PC-3 (cell line): ENCODE data around the gene DECR2.

Experiments
- EZH2 ChIP-seq: fragments of 300-600 bp; sonication (generic); IDR thresholded peaks from one replicate; pipeline ENCODE4 v1.6.1; 2017; ENCODE audit warnings: antibody characterized with exemption, mild to moderate bottlenecking, low read length; ENCODE audit not compliant: unreplicated experiment
- EZH2phosphoT487 ChIP-seq: fragments of 300-600 bp; sonication (generic); IDR thresholded peaks from 2 replicates; pipeline ENCODE4 v1.6.1; 2018; ENCODE audit warnings: mild to moderate bottlenecking, antibody characterized with exemption, low read length, borderline replicate concordance
- TF ChIP-seq, protein P1 (sequence below): fragments of 300-600 bp; sonication (generic); conservative IDR thresholded peaks from 2 replicates; pipeline ENCODE4 v1.5.1; 2017; ENCODE audit warnings: antibody characterized with exemption, low read depth, mild to moderate bottlenecking, low read length

DNA sequence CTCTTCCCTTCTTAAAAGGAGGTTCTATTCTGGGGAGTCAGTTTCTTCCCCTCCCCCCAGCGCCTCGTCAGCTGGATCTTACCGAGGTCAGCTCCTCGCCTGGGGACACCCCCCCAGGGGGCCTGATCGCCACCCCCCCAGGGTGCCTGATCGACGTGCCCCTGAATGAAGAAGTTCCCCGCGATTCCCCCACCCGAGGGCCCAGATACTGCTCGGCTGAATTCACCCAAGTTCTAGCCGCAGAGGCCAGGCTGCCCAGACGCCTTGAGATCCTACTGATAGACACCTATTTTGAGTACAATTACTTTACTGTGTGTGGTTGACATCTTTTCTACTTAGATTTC, 25.2 kb downstream of the DECR2 start:
- TF ChIP-seq, protein P1, sequence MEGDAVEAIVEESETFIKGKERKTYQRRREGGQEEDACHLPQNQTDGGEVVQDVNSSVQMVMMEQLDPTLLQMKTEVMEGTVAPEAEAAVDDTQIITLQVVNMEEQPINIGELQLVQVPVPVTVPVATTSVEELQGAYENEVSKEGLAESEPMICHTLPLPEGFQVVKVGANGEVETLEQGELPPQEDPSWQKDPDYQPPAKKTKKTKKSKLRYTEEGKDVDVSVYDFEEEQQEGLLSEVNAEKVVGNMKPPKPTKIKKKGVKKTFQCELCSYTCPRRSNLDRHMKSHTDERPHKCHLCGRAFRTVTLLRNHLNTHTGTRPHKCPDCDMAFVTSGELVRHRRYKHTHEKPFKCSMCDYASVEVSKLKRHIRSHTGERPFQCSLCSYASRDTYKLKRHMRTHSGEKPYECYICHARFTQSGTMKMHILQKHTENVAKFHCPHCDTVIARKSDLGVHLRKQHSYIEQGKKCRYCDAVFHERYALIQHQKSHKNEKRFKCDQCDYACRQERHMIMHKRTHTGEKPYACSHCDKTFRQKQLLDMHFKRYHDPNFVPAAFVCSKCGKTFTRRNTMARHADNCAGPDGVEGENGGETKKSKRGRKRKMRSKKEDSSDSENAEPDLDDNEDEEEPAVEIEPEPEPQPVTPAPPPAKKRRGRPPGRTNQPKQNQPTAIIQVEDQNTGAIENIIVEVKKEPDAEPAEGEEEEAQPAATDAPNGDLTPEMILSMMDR = no peak
- no peak for TF ChIP-seq EZH2phosphoT487
- no peak for TF ChIP-seq EZH2
